ENCODE measurements around the gene MAN2B2. TPM values are rescaled to one million over a fixed set of nuclear protein-coding genes. Genes with fewer than 3 reads are reported as not detected.

The MAN2B2 gene
- total RNA-seq, 1 experiment from 2014 or later = 27.8 TPM

GRCh38 chr4:6529021-6529420 lies 46.0 kb upstream of the MAN2B2 start:
- Histone ChIP-seq H3K9me2 (ENCODE audit: insufficient read depth) (no peaks in the 10 kb centered on the region), H3K4me1 (replicated peaks; ENCODE audit: insufficient read depth) (no peaks in the 10 kb centered on the region), H3K36me3 (ENCODE audit: low read depth) (no peaks in the 10 kb centered on the region), H4K20me1 (ENCODE audit: insufficient read depth) (no peaks in the 10 kb centered on the region), H3F3A (ENCODE audit: insufficient read depth, low read depth) (no peaks in the 10 kb centered on the region), H3K9me3 (ENCODE audit: insufficient read depth, low read depth) (no peaks in the 10 kb centered on the region), H3K4me3 (no peak overlapping the region), H3K79me2 (ENCODE audit: low read depth) (no peaks in the 10 kb centered on the region), H2AFZ (no peak overlapping the region), H3K4me2 (no peak overlapping the region), H3K27me3 (ENCODE audit: insufficient read depth, low read depth) (no peaks in the 10 kb centered on the region), H3K27ac (no peak overlapping the region)
- intact Hi-C loops (cut with micrococcal nuclease; ENCODE audit: unreplicated experiment) = no loop called here
- DNase-seq = no peak
- POLR2A ChIA-PET (ENCODE audit: unreplicated experiment) = no interaction called here
- TF ChIP-seq EZH2 (IDR thresholded peaks at IDR 0.05; ENCODE audit: low read depth) (no peak), CTCF (conservative IDR thresholded peaks at IDR 0.05) (no peak)
- CTCF ChIA-PET = no interaction called here
- BruUV-seq (replicated peaks) = no TSS peak

DNA sequence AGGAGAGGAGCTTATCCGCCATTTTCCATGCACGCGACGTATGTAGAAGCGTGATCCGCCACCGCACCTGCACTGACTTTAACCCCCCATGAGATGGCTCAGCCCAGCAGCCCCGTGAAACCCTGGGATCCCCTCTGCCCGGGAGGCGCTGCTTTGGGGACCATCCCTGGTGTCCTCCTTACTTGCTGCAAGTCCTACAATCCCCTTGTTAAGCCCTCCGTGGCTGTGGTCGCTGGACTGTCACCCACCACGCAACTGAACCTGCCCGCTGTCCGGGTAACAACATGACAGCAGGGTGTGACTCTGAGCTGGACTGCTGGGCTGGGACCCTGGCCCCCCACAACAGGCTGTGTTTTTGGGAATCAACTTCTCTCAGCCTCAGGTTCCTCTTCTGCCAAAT lies 44.7 kb upstream of the MAN2B2 start:
- H3K4me2 ChIP-seq = no peak overlapping the region
- no peaks in the 10 kb centered on the region for H4K20me1 ChIP-seq (ENCODE audit: insufficient read depth)
- DNase-seq = no peak
- no TSS peak for BruUV-seq (replicated peaks)
- H3K27ac ChIP-seq = no peak overlapping the region
- TF ChIP-seq CTCF (conservative IDR thresholded peaks at IDR 0.05) = no peak
- no peak for TF ChIP-seq EZH2 (IDR thresholded peaks at IDR 0.05; ENCODE audit: low read depth)
- ChIA-PET CTCF (no interaction called here), POLR2A (ENCODE audit: unreplicated experiment) (no interaction called here)
- H3K9me2 ChIP-seq (ENCODE audit: insufficient read depth) = no peaks in the 10 kb centered on the region
- no peak overlapping the region for H3K4me3 ChIP-seq
- H3K27me3 ChIP-seq (ENCODE audit: insufficient read depth, low read depth) = no peaks in the 10 kb centered on the region
- H3K79me2 ChIP-seq (ENCODE audit: low read depth) = no peaks in the 10 kb centered on the region
- intact Hi-C loops (cut with micrococcal nuclease; ENCODE audit: unreplicated experiment) = no loop called here
- no peaks in the 10 kb centered on the region for H3K36me3 ChIP-seq (ENCODE audit: low read depth)
- H3F3A ChIP-seq (ENCODE audit: insufficient read depth, low read depth) = no peaks in the 10 kb centered on the region
- no peaks in the 10 kb centered on the region for H3K9me3 ChIP-seq (ENCODE audit: insufficient read depth, low read depth)
- no peaks in the 10 kb centered on the region for H3K4me1 ChIP-seq (replicated peaks; ENCODE audit: insufficient read depth)
- no peak overlapping the region for H2AFZ ChIP-seq

DNA sequence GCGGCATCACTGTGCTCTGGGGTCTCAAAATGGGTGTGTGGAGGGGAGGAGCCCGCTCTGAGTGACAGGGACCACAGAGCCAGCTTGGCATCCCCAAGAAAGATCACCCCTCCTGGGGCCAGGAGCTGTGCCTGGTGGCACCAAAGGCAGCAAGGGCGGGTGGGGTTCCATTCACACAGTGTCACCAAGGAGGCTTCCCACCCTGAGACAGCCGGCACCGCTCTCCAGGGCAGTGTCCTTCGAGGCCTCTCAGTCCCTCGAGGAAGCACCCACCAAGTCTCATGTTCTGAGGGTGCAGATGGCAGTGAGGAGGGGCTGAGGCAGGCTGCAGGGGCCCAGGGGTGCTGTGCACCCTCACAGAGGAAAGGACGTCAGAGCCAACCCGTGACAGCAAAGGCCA lies 44.0 kb upstream of the MAN2B2 start:
- no peaks in the 10 kb centered on the region for H4K20me1 ChIP-seq (ENCODE audit: insufficient read depth)
- H3K27me3 ChIP-seq (ENCODE audit: insufficient read depth, low read depth) = no peaks in the 10 kb centered on the region
- no peaks in the 10 kb centered on the region for H3K9me2 ChIP-seq (ENCODE audit: insufficient read depth)
- H3F3A ChIP-seq (ENCODE audit: insufficient read depth, low read depth) = no peaks in the 10 kb centered on the region
- H3K27ac ChIP-seq = no peak overlapping the region
- intact Hi-C loops (cut with micrococcal nuclease; ENCODE audit: unreplicated experiment) = no loop called here
- no peaks in the 10 kb centered on the region for H3K36me3 ChIP-seq (ENCODE audit: low read depth)
- H3K4me3 ChIP-seq = no peak overlapping the region
- no TSS peak for BruUV-seq (replicated peaks)
- H3K4me1 ChIP-seq (replicated peaks; ENCODE audit: insufficient read depth) = no peaks in the 10 kb centered on the region
- no peaks in the 10 kb centered on the region for H3K9me3 ChIP-seq (ENCODE audit: insufficient read depth, low read depth)
- no peak overlapping the region for H2AFZ ChIP-seq
- TF ChIP-seq EZH2 (IDR thresholded peaks at IDR 0.05; ENCODE audit: low read depth) = no peak
- H3K79me2 ChIP-seq (ENCODE audit: low read depth) = no peaks in the 10 kb centered on the region
- H3K4me2 ChIP-seq = no peak overlapping the region
- ChIA-PET CTCF (no interaction called here), POLR2A (ENCODE audit: unreplicated experiment) (no interaction called here)
- DNase-seq = no peak

GRCh38 chr4:6532102-6532501 lies 42.9 kb upstream of the MAN2B2 start:
- TF ChIP-seq EZH2 (IDR thresholded peaks at IDR 0.05; ENCODE audit: low read depth) (no peak), CTCF (conservative IDR thresholded peaks at IDR 0.05) (no peak)
- Histone ChIP-seq H4K20me1 (ENCODE audit: insufficient read depth) (no peaks in the 10 kb centered on the region), H3K9me3 (ENCODE audit: insufficient read depth, low read depth) (no peaks in the 10 kb centered on the region), H3K36me3 (ENCODE audit: low read depth) (no peaks in the 10 kb centered on the region), H3K4me1 (replicated peaks; ENCODE audit: insufficient read depth) (no peaks in the 10 kb centered on the region), H3K27me3 (ENCODE audit: insufficient read depth, low read depth) (no peaks in the 10 kb centered on the region), H3K27ac (no peak overlapping the region), H3K4me2 (no peak overlapping the region), H3K9me2 (ENCODE audit: insufficient read depth) (no peaks in the 10 kb centered on the region), H3K79me2 (ENCODE audit: low read depth) (no peaks in the 10 kb centered on the region), H2AFZ (no peak overlapping the region), H3K4me3 (no peak overlapping the region), H3F3A (ENCODE audit: insufficient read depth, low read depth) (no peaks in the 10 kb centered on the region)
- intact Hi-C loops (cut with micrococcal nuclease; ENCODE audit: unreplicated experiment) = no loop called here
- POLR2A ChIA-PET (ENCODE audit: unreplicated experiment) = no interaction called here
- CTCF ChIA-PET = no interaction called here
- no peak for DNase-seq
- BruUV-seq (replicated peaks) = no TSS peak

All from PC-9 (cell line).